NCI-H187 treated with DMSO at 0.1 percent for 48 hours (cell line): ENCODE data around the gene SSBP3.
"Not testable (repeated sequence)": the region's sequence is repeated elsewhere in the genome, so short reads cannot be mapped to it uniquely, and the experiment has no call there.

Source experiments
- DNase-seq: peaks from one replicate; lab custom pipeline; 2025; lab: John Stamatoyannopoulos, UW

The SSBP3 gene

DNA sequence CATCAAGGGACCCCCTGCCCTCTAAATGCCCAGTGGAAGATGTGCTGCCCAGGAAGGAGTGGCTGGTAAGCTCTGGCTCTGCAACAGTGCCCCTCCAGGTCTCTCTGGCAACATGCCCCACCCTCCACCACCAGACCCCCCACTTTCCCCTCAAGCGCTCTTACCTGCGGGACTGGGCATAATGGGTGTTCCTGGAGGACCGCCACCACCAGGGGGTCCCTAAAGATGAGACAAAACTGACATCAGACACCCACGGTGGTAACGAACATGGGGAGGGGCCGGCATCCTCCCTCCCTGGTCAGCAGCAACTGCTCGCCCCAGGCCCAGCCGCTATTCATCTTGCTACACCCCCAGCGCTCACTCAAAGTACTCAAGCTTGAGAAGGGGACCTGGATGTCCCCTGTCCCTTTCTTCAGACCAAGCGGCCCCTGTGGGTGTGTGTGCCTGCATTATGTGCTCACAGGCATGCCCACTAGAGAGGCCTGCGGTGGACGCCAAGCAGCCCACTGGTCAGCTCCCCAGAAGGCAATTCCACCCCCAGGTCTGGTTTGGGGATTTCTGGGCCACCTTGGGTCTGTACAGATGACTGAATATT is 165.4 kb downstream of the SSBP3 start:
- no peak for DNase-seq

DNA sequence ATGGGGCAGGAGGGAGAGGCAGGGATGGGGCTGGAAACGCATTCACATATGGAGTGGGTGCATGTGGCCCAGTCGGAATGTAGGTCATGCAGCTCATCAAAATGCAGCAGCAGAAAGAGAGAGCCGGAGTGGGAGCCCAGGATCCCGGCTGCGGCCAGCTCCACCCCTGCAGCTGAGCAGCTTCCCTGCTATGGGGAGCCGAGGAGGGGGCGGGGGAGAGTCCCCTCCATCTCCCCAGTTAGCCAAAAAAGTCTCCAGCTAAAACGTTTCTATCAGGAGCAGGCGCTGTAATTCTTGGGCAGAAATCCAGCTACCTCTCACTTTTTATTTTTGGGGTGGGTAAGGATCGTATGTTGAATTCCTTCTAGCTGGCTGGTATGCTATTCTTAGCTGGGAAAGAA is 166.6 kb downstream of the SSBP3 start:
- DNase-seq = no peak

DNA sequence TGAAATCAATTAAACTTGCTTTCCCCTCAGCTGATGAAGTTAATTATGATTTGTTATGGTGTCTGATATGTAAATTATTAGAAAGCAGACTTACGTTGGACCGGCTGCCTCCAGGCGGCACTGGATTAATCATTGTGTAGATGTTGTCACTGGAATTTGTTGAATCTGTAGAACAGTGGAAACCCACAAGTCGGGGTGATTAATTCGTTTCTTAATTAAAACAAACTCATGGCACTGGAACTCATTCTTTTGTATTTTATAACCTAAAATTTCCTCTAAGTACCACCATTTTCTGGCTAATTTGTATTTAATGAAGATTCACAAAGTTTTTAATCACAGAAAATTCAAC is 167.2 kb downstream of the SSBP3 start:
- DNase-seq = no peak

DNA sequence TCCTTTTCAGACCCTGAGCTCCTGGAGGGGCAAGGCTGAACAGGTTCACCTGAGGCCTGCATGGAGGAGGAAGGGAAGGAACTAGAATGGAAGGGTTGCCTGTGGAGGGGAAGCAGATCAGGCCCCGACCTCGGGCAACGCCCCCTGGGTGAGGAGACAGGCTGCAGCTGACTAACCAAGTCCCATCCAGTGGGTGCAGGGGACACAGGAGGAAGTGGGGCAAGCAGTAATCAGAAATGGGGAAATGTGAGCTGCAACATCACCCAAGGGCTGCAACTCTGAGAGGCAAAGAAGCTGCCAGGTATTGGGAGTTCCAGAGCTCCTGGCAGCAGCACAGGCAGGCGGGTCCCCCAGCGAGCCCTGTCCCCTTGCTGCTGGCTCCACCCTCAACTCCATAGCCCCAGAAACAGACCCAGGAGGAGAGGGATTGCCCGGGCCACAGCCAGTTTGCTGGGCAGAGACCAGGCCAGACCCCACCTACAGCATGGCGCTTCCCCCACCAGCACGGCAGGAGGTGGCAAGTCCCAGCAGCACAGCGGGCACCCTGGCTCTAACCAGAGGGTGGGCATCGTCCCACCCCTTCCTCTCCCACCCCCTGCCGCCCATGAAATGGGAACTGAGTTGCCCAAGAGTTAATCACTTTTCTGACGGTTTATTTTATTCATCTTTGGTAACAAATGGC is 167.7 kb downstream of the SSBP3 start:
- no peak for DNase-seq

DNA sequence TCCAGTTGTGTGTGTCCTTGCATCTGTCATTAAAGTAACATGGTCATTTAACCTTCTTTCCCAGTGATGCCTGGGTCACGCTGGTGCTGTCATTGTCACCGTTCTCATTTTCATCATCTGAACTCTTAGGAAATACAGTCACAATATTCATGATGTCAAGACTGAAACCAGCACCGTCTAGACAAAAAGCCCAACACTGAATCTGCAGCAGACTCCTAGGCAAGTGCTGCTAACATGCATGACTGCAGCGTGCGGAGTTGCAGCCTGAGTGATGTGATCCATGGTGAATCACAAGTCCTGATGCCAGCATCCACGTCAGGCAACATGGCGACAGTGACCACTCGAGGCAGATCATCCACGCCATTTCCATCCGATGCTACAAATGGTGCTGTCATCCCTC is 168.6 kb downstream of the SSBP3 start:
- no peak for DNase-seq

DNA sequence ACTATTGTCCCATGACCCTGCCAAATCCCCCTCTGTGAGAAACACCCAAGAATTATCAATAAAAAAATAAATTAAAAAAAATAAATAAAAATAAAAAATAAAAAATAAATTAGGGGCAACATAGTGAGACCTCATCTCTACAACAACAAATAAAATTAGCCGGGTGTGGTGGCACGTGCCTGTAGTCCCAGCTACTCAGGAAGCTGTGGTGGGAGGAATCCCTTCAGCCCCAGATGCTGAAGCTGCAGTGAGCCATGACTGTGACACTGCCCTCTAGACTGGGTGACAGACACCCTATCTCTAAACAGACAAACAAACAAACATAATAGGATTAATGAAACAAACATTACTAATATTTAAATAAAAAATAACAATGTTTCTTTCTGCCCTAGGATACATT is 171.9 kb downstream of the SSBP3 start:
- no peak for DNase-seq

DNA sequence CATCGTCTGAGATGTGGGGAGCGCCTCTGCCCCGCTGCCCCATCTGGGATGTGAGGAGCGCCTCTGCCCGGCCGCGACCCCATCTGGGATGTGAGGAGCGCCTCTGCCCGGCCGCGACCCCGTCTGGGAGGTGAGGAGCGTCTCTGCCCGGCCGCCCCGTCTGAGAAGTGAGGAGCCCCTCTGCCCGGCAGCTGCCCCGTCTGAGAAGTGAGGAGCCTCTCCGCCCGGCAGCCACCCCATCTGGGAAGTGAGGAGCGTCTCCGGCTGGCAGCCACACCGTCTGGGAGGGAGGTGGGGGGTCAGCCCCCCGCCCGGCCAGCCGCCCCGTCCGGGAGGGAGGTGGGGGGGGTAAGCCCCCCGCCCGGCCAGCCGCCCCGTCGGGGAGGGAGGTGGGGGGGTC is 173.0 kb downstream of the SSBP3 start:
- not testable (repeated sequence) for DNase-seq

DNA sequence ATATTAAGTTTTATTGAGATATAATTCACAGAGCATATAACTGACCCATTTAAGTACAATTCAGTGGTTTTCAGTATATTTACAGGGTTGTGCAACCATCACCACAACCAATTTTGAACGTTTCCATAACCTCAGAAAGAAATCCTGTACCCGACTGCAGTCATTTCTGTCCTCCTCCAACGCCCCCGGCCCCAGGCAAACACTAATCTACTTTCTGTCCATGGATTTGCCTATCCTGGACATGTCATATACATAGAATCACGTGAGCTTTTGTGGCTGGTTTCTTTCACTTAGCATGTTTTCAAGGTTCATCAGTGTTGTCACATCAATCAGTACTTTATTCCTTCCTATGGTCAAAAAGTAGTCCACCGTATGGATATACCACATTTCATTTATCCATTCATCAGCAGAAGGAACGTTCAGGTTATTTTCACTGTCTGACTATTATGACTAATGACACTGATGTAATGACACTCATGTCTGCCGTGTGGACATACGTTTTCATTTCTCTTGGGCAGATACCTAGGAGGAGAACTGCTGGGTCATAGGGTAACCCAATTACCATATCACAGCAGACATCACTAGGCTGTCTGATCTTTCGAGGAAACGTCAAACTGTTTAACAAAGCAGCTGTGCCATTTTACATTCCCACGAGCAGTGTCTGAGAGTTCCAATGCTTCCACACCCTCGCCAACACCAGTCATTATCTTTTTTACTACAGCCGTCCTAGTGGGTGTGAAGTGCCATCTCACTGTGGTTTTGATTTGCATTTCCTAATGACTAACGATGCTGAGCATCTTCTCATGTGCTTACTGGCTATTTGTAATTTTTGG is 175.5 kb downstream of the SSBP3 start:
- no peak for DNase-seq

DNA sequence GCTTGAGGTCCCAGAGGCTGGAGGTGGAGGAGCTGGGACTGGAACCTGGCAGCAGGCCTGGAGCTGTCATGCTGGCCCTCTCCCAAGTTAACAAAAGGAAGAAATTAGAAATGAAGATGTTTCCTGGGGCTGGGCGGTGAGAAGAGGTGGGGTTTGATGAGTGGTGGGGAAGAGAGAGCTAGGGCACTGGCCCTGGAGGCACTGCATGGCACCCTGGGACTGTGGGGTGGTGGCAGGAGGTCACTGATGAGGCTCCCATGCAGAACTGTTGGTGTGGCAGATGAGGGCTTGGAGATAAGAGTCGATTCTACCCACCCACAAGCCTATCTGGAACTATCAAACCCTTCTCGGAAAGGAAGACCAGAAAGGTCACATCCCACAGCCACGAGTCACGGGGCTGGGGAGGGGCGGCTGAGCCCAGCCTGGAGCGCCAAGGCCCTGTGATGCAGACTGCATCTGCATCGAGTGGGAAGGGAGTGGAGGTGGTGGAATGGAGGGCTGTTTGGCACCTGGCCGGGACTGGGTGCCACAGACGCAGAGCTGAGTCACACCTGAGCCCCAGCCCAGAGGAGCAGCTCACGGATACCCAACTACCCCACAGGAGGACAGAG is 176.8 kb downstream of the SSBP3 start:
- no peak for DNase-seq

DNA sequence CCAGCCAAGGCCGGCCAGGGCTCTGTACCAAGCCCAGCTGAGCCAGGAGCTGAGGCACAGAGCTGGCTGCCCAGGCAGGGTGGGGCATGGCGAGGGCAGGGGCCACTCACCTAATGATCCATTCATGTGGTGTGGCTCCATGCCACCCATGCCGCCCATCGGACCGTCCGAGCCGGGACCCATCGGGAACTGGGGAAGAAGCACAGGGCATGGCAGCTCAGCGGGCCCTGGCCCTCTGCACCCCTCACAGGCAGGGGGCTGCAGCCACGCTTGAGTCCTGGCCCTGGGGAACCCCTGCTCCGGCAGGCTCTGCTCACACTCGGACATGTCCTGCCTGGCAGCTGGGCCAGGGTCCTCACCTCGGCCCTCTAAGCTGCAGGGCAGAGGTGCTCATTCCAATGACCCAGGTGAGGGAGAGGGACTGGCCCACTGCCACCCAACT is 177.5 kb downstream of the SSBP3 start:
- DNase-seq = no peak

DNA sequence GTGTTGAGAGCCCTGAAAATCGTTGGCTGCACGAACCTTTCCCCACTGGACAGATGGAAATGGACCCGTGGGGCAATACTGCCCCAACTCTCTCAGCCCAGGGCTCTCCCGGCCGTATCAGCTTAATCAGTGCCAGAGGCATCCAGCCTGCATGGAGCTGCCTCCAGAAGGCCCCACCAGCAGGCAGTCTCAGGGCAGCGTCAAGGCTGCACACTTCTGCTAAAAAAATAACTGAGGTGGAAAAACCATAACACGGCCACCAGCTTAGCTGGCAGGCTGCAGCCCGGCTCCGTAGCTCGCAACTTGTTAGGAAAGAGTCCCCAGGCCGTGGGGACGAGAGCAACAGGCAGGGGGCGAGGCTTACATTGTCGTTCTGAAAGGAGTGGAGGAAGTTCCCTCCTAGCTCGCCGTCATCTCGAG is 178.3 kb downstream of the SSBP3 start:
- DNase-seq = no peak

DNA sequence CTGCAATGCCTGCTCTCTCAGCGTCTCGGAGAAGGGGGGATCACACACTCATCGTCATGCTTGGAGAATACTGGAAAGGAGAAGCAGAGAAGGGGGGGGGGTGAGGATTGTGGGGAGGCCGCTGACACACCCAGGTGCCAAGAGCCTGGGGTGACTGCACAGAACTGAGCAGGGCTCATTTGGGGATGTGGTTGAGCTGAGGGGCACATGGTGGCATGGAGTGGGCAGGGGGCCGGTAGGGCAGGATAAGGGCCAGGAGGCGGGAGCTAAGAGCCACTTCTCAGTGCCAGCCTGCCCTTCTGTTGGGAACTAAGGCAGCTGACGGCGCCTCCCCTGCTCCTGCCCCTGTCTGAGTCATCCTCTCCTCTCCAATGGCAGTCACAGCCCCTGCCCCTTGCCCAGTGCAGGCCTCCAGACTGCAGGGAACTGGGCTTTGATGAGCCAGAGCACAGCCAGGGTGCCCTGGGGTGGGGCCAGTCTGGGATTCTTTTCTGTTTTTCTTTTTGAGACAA is 179.0 kb downstream of the SSBP3 start:
- DNase-seq = no peak

DNA sequence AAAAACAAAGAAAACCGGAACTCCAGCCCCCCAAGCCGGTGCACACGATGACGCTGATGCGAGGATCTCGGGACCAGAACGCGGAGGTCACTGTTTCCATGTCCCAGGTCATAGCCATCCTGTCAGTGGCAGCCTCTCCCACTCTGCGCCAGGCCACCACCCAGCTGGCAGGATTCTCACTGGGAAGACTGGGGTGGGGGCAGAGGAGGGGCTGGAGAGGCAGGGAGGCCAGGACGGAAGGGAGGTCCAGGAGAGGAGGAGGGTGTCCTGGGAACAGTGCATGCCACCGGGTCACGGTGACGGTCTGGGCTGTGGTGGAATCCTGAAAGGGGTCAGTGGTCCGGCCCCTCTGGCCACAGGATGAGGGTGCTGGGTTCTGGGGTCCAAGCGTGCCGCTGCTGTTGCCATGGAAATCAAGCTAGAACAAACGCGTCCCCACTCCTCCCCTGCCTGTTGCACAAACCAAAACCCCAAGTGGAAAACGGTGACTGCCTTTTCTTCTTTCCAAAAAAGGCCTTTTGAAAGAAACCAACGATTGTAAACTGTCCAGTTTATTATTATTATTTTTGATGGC is 180.1 kb downstream of the SSBP3 start:
- DNase-seq = no peak

DNA sequence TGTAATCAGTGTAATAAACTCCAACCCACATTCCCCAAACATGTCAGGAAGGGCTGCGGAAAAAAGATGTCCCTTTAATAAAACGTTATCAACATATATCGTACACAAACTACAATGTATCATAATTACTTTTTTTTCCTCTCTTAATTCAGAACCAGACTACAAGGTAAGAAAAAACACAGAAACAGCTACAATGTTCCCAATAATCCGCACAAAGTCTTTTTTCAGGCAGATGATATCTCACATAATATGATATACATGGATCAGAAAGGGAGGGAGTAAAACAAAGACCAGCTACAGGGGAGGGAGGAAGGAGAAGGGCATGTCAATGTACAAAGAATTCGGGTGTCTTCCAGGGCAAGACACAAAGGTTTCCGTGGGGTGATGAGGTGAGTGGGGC is 180.8 kb downstream of the SSBP3 start:
- DNase-seq = no peak

DNA sequence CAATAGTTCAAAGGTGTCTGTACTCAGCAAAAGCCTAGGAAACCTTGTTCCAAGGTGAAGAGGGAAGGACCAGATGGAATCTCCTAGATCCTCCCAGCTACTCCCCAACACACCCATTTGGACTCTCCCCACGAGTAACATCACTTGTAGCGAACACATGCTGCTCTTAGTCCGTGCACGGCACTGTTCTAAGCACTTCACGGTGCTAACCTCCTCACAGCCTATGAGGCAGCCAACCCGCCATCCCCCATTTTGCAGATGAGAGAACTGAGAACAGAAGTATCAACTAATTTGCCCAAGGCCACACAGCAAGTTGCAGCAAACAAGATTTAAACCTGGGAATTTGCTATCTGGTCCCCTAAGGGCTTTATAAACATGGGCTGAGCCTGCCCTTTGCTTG is 182.0 kb downstream of the SSBP3 start:
- no peak for DNase-seq

DNA sequence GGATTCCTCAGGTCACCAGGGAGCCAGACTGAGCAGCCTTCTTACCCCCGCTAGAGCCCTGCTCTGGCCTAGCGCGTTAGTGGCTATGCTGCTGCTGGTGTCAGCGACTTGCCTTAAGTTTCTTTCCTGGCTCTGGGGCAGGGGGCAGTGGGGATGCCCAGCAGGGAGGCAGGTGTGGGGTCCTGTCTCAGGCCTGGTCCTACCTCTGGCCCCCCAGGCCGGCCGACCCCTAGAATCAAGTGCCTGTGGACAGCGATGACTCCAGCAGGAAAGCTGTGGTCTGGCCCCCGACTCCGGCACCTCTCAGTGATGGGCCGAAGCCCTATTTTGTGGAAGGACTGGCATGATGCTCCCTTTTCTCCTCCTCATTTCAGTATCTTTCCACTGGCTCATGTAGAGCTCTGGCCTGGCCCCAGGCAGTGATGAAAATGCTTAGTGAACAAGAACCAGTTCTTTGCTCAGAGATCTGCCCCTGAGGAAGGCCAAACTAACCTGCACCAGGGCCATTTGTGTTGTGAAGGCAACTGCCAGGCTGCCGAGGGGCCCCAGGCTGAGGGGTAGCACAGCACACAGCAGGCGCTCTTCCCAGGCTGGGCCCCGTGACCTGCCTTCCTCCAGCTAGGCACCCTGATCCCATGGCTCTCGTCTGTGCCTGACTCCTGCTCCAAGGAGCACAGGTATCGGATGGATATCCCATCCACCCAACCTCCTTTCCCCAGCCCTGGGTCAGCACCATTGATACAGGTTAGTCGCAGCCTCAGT is 182.6 kb downstream of the SSBP3 start:
- DNase-seq = no peak

DNA sequence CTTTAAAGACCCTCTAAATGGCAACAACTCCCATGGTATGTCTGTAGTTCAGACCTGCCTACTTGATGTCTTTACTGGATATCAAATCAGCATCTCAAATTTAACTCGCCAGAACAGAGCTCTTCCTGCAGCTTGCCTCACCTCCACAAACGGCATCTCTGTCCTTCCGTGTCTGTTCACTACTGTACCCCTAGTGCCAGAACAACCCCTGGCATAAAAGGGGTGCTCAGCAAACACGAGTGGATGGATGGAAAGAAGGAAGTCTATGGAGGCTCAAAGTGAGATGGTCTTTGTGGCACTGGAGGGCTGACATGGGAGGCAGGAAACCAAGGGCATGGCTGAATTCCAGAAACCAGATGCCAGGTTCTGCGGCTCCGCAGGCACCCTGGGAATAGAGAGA is 183.5 kb downstream of the SSBP3 start:
- no peak for DNase-seq

DNA sequence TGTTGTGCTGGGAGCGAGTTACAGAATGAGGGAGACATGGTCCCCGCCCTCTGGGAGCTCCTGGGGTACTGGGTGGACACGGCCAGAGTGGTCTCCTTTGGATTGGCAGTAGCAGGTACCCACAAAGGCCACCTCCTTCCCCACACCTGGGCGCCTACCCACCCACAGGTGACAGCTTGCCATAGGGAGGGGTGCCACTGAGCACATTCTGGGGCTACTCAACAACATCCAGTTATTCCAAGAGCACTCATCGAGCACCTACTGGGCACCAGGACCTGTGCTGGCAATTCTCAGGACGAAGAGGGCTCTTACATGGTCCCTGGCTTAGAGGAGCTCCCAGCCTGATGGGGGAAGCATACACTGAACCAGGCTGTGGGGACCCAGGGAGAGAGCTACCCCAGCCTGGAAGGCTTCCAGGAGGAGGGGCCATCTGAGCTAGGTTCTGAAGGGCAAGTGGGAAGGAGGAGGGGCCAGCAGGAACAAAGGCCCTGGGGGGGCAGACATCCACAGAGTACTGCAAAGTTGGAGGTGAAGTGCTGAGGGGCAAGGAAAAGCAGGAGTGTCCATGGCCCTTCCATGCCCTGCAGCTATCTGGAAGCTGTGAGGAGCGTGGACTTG is 184.2 kb downstream of the SSBP3 start:
- DNase-seq = no peak

DNA sequence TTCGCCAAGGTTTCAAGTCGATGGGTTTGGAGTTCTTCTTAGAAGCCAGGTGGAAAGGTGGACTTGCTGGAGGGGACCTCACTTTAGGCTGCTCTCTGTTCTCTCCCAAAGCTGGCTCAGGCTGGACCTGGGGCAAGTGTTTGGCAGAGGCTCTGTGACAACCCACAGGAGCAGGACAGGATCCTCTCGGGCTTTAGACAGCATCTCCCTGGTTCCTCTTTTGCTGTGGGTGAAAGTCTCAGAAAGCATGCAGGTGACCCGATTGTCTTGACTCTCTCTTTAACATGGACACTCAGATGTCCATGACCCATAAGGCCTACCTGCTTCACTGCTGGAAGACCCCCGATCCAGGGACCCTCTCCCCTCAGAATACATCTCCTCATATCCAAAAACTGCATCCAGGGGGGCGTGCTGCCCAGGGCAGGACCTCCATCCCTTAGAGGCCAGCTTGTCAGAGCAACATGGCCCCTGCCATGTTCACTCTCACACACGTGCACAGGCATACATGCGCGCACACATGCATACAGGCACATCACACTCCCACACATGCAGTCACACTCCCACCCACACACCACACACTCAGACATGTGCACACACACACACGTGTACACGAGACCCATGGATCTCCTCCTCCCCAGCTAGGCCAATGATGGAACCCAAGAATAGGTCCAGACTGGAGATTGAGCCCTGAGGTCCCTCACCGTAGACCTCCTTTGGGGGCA is 184.9 kb downstream of the SSBP3 start:
- DNase-seq = no peak
